ENCODE data around the gene FREM1.
"Not testable (repeated sequence)": the region's sequence is repeated elsewhere in the genome, so short reads cannot be mapped to it uniquely, and the experiment has no call there.

FREM1 gene

GRCh38 chr9:14909961-14910805, at the start of gene FREM1:
FREM1 (minus strand) TSS chr9:14910428; CDS start chr9:14868977, 41,451 bp downstream.
- in situ Hi-C loops (cut with HindIII; ENCODE audit: low pct_ligation_motif_present, low pct_unique_long_range_greater_than_20kb, low sequenced_read_pairs) = no loop called here
- DNase-seq = no peak

GRCh38 chr9:14958989-14959388, 48.8 kb upstream of the FREM1 start:
- no peak for DNase-seq
- in situ Hi-C loops (cut with HindIII; ENCODE audit: low pct_ligation_motif_present, low pct_unique_long_range_greater_than_20kb, low sequenced_read_pairs) = no loop called here

DNA sequence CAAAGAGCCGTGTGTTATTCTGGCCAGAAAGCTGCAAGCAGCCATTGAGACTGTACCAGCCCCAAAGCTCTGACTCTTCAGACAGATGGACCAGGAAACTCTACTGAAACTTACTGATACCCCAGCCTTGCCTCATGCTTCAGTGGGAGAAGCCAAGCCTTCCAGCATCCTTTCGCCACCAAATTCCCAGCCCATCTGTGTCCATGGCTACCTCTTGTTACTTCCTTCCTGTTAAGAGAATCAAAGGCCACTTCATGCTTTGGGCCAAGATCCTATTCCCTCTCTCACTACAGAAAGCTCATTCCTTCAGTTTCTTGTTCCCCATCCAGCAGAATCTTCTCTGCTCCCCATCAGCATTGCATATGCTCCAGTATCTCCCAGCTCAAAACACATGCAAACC, 46.9 kb upstream of the FREM1 start:
- in situ Hi-C loops (cut with HindIII; ENCODE audit: low pct_ligation_motif_present, low pct_unique_long_range_greater_than_20kb, low sequenced_read_pairs) = no loop called here
- DNase-seq = no peak

- no peak for DNase-seq
- in situ Hi-C loops (cut with HindIII; ENCODE audit: low pct_ligation_motif_present, low pct_unique_long_range_greater_than_20kb, low sequenced_read_pairs) = no loop called here
These were observed 46.0 kb upstream of the FREM1 start for GRCh38 chr9:14956208-14956607.

- DNase-seq = no peak
- in situ Hi-C loops (cut with HindIII; ENCODE audit: low pct_ligation_motif_present, low pct_unique_long_range_greater_than_20kb, low sequenced_read_pairs) = no loop called here
These were observed 35.1 kb upstream of the FREM1 start for GRCh38 chr9:14945351-14945750.

GRCh38 chr9:14941501-14942405, 31.5 kb upstream of the FREM1 start:
- in situ Hi-C loops (cut with HindIII; ENCODE audit: low pct_ligation_motif_present, low pct_unique_long_range_greater_than_20kb, low sequenced_read_pairs) = no loop called here
- DNase-seq = no peak

- DNase-seq = no peak
- in situ Hi-C loops (cut with HindIII; ENCODE audit: low pct_ligation_motif_present, low pct_unique_long_range_greater_than_20kb, low sequenced_read_pairs) = no loop called here
These were observed 29.1 kb upstream of the FREM1 start for GRCh38 chr9:14939378-14939777.

GRCh38 chr9:14937216-14937615, 27.0 kb upstream of the FREM1 start:
- no peak for DNase-seq
- in situ Hi-C loops (cut with HindIII; ENCODE audit: low pct_ligation_motif_present, low pct_unique_long_range_greater_than_20kb, low sequenced_read_pairs) = no loop called here

GRCh38 chr9:14936491-14936890, 26.3 kb upstream of the FREM1 start:
- in situ Hi-C loops (cut with HindIII; ENCODE audit: low pct_ligation_motif_present, low pct_unique_long_range_greater_than_20kb, low sequenced_read_pairs) = no loop called here
- no peak for DNase-seq

GRCh38 chr9:14935964-14936363, 25.7 kb upstream of the FREM1 start:
- DNase-seq = no peak
- in situ Hi-C loops (cut with HindIII; ENCODE audit: low pct_ligation_motif_present, low pct_unique_long_range_greater_than_20kb, low sequenced_read_pairs) = no loop called here

- no peak for DNase-seq
- in situ Hi-C loops (cut with HindIII; ENCODE audit: low pct_ligation_motif_present, low pct_unique_long_range_greater_than_20kb, low sequenced_read_pairs) = no loop called here
These were observed 25.0 kb upstream of the FREM1 start for GRCh38 chr9:14935106-14935751.

DNA sequence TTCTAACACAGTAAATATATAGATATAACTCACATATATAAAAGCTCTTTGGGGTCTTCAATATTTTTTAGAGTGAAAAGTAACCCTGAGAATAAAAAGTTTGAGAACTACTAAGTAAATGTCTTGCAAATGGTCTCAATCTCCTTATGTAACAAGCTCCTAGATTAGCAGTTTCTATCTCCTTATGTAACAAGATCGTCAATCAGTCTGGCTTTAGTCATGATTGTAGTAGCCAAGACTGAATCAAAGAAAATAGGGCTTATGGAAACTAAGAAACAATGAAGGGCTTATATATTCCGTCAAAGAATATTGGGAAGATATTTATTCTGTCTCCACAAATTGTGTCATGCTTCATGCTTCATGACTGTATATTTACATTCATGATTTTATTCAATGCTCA, 22.4 kb upstream of the FREM1 start:
- in situ Hi-C loops (cut with HindIII; ENCODE audit: low pct_ligation_motif_present, low pct_unique_long_range_greater_than_20kb, low sequenced_read_pairs) = no loop called here
- no peak for DNase-seq

DNA sequence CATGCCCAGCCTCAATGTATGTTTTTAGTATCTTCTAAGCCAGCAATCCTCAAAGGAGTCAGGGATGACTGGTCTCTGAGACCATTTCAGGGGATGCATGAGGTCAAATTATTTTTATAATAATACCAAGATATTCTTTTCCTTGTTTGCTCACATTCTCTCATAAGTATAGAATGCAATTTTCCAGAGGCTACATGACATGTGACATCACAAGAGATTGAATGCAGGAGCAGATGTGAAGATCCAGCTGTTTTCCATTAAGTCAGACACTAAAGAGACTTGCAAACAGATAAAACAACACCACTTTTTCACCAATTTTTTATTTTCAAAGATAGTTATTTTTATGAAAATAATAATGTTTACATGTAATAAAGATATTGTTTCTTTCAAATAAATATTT, 22.0 kb upstream of the FREM1 start:
- in situ Hi-C loops (cut with HindIII; ENCODE audit: low pct_ligation_motif_present, low pct_unique_long_range_greater_than_20kb, low sequenced_read_pairs) = no loop called here

GRCh38 chr9:14926941-14927624, 16.9 kb upstream of the FREM1 start:
- no peak for DNase-seq
- in situ Hi-C loops (cut with HindIII; ENCODE audit: low pct_ligation_motif_present, low pct_unique_long_range_greater_than_20kb, low sequenced_read_pairs) = no loop called here

More for the DNA sequence above, 22.0 kb upstream of the FREM1 start:
- DNase-seq = no peak

DNA sequence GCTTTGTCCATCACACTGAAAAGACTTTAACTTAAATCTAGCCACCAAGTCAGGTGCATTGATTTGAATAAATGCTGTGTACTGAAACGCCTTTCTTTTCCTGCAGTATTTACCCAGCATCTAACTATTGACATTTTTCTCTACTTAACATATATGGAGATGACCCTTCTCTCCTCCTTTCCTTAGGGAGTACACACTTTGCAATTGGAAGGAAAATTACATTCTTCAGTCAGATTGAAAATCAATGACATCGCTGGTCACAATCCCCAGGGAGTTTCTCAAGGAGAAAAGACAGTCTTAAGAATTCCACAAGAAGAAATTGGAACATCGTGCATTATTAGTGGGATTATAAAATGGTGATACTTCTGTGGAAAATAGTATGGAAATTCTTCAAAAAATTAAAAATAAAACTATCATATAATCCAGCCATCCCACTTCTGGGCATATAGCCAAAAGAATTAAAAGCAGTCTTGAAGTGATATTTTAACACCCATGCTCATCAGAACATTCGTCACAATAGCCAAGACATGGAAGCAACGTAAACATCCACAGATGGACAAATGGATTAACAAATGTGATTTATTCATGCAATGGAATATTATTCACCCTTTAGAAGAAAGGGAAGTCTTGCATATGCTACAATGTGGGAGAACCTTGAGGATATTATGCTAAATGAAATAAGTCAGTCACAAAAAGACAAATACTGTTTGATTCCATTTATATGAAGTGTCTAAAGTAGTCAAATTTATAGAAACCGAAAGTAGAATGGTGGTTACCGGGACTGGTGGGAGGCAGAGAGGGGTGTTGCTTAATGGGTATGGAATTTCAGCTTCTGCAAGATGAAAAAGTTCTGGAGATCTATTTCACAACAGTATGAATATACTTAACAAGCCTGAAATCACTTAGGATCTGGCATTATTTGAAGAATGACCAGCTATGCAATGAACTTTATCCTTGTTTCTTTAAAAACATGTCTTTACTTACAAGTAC, 14.3 kb upstream of the FREM1 start:
- no peak for DNase-seq
- in situ Hi-C loops (cut with HindIII; ENCODE audit: low pct_ligation_motif_present, low pct_unique_long_range_greater_than_20kb, low sequenced_read_pairs) = no loop called here

DNA sequence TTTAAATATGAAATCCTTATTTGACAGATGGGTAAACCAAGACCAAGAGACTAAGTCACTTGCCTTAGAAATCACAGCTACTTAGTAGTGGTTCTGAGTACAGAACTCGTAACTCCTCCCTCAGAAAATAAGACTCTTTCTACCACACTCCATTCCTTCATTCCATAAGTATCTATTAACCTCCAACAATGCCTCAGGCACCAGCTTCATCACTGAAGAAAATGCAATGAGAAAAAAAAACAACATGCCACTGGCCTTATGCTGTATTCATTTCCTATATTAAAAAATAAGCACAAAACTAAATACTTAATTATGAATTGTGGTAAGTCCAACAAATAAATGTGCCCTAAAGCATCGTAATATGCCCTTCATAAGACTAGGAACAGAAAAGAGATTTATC, 13.5 kb upstream of the FREM1 start:
- no peak for DNase-seq
- in situ Hi-C loops (cut with HindIII; ENCODE audit: low pct_ligation_motif_present, low pct_unique_long_range_greater_than_20kb, low sequenced_read_pairs) = no loop called here

DNA sequence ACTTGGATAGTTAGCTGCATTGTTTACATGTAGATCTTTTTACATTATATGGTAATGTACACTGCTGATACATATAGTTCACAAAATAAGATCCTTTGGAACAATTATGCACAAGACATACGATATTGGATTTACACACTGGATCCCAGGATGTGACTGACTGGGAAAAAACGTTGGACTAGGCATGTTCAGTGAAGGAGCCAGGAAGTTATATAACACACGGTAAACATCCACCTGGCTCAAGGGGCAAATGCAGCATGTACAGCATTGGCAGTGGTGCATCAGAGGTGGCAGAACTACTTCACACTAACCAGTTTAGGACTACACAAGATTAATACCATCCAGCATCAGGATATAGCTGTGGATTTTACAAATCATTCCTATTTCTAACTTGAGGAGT, 10.6 kb upstream of the FREM1 start:
- not testable (repeated sequence) for DNase-seq

More for the DNA sequence above, 10.6 kb upstream of the FREM1 start:
- in situ Hi-C loops (cut with HindIII; ENCODE audit: low pct_ligation_motif_present, low pct_unique_long_range_greater_than_20kb, low sequenced_read_pairs) = not testable (repeated sequence)

Data from ACHN (cell line).